Left lung (tissue), 10 donors: ENCODE results near the gene SELENOM. TPM values are rescaled to one million over a fixed set of nuclear protein-coding genes. Genes with fewer than 3 reads are reported as not detected.

Experiments
- ATAC-seq: fragments of 200-7000 bp; cut with Tn5 transposase; one replicate; pipeline ENCODE4 v1.9.1; 2020; ENCODE audit warnings: moderate library complexity
- DNase-seq, 4 donors: peaks; one replicate each; pipeline ENCODE4 v3.0.0-alpha.2; 2013 to 2020
- H3K27ac ChIP-seq, 2 donors: fragments of 200-600 bp; sonication (generic) in 1 of 2; one replicate each; pipeline versions ENCODE4 v1.5.0 to v1.8.0; 2020 to 2021
- H3K27me3 ChIP-seq, 2 donors: fragments of 200-600 bp; sonication (generic) in 1 of 2; one replicate each; pipeline versions ENCODE4 v1.5.0 to v1.8.0; 2020 to 2021
- H3K36me3 ChIP-seq, 2 donors: fragments of 200-600 bp; sonication (generic) in 1 of 2; one replicate each; pipeline versions ENCODE4 v1.5.0 to v1.8.0; 2020 to 2021
- H3K4me1 ChIP-seq, 2 donors: fragments of 200-600 bp; one replicate each; pipeline ENCODE4 v1.8.0; 2021
- H3K4me3 ChIP-seq, 2 donors: fragments of 200-600 bp; sonication (generic) in 1 of 2; one replicate each; pipeline versions ENCODE4 v1.5.0 to v1.8.0; 2020 to 2021; ENCODE audit warnings: mild to moderate bottlenecking in 1 of 2
- H3K9me3 ChIP-seq, 2 donors: fragments of 200-600 bp; sonication (generic) in 1 of 2; one replicate each; pipeline versions ENCODE4 v1.5.0 to v1.8.0; 2020 to 2021
- CTCF ChIP-seq, 2 donors: fragments of 200-600 bp; sonication (generic) in 1 of 2; IDR thresholded peaks; one replicate each; pipeline versions ENCODE4 v1.5.0 to v1.8.0; 2021; ENCODE audit warnings: antibody characterized with exemption in 2 of 2
- intact Hi-C, 2 donors: fragments of 100-400 bp; cut with DNase I; formaldehyde crosslinking; loops; one replicate each; pipeline versions ENCODE4 v1.11.2 to v1.14.2; 2022
- polyA plus RNA-seq, 6 donors: library from polyadenylated mRNA; unstranded; fragments of 120-200 nt; gene quantifications; one replicate each; pipeline ENCODE4 v1.2.1, GENCODE V29; 2013; ENCODE audit not compliant: insufficient read length in 6 of 6
- total RNA-seq, 2 donors: library from RNA; stranded (reverse); fragmentation: NEBNext Ultra II Directional; extraction: Animal tissue kit (Norgen Biotek cat#: 25700); gene quantifications; one replicate each; pipeline ENCODE4 v1.2.1, GENCODE V29; 2021
- donor health status: DM: no; HTN: yes; CAD: no.
- donor health status: DM: no; HTN: no; CAD: no.

Gene SELENOM
- total and polyA plus RNA-seq, 8 donors: 7.8 to 115 (median 13.7) TPM

- Histone ChIP-seq H3K27me3 (no peaks in the 10 kb centered on the region), H3K4me3 (peak overlapping the region; percentile 70 to 77), H3K36me3 (peaks cover 0 to 28% of the 10 kb centered on the region in 2 donors), H3K27ac (peak overlapping the region; percentile 90 to 95), H3K4me1 (peaks cover 18 to 56% of the 10 kb centered on the region in 2 donors), H3K9me3 (no peaks in the 10 kb centered on the region)
- DNase-seq (peak; percentile 73 to 97 (median 89)), ATAC-seq (peak; percentile 84)
- intact Hi-C loops: loop anchor here (5.0 to 10.0 kb wide), 3 partner anchors 138 to 320 kb away; no protein-coding TSS in a partner anchor
- peak; percentile 86 to 87 for TF ChIP-seq CTCF (IDR thresholded peaks at IDR 0.05)
Measured at GRCh38 chr22:31084811-31085492, 22.4 kb downstream of the SELENOM start.

GRCh38 chr22:31083923-31084810 is 23.2 kb downstream of the SELENOM start:
- Histone ChIP-seq H3K9me3 (no peaks in the 10 kb centered on the region), H3K27ac (peak overlapping the region; percentile 90 to 95), H3K4me3 (peak overlapping the region; percentile 70 to 77), H3K4me1 (peaks cover 18 to 57% of the 10 kb centered on the region in 2 donors), H3K36me3 (peaks cover 0 to 20% of the 10 kb centered on the region in 2 donors), H3K27me3 (no peaks in the 10 kb centered on the region)
- no peak for TF ChIP-seq CTCF (IDR thresholded peaks at IDR 0.05)
- peak; percentile 0 for ATAC-seq
- no peak for DNase-seq
- intact Hi-C loops: loop anchor here (10.0 kb wide), 2 partner anchors 139 to 319 kb away; no protein-coding TSS in a partner anchor

GRCh38 chr22:31083377-31083768 is 24.0 kb downstream of the SELENOM start:
- DNase-seq (peak in 1 of 4 donors; percentile 42), ATAC-seq (no peak)
- H3K9me3 ChIP-seq: no peaks in the 10 kb centered on the region
- peak overlapping the region; percentile 90 to 95 for H3K27ac ChIP-seq
- peak overlapping the region; percentile 66 to 77 for H3K4me3 ChIP-seq
- H3K4me1 ChIP-seq: peaks cover 18 to 62% of the 10 kb centered on the region in 2 donors
- peaks cover 0 to 12% of the 10 kb centered on the region in 2 donors for H3K36me3 ChIP-seq
- intact Hi-C loops: loop anchor here (10.0 kb wide), 2 partner anchors 139 to 319 kb away; no protein-coding TSS in a partner anchor
- no peaks in the 10 kb centered on the region for H3K27me3 ChIP-seq
- no peak for TF ChIP-seq CTCF (IDR thresholded peaks at IDR 0.05)

GRCh38 chr22:31082606-31083376 is 24.6 kb downstream of the SELENOM start:
- DNase-seq: peak in 2 of 4 donors; percentile 61 to 68
- ATAC-seq: no peak
- TF ChIP-seq CTCF (IDR thresholded peaks at IDR 0.05): peak; percentile 46 to 51
- H3K27ac ChIP-seq: peak overlapping the region; percentile 90 to 95
- peaks cover 0 to 7% of the 10 kb centered on the region in 2 donors for H3K36me3 ChIP-seq
- intact Hi-C loops: loop anchor here (10.0 kb wide), 2 partner anchors 138 to 318 kb away; no protein-coding TSS in a partner anchor
- no peaks in the 10 kb centered on the region for H3K9me3 ChIP-seq
- no peaks in the 10 kb centered on the region for H3K27me3 ChIP-seq
- H3K4me3 ChIP-seq: peak overlapping the region; percentile 66 to 77
- H3K4me1 ChIP-seq: peaks cover 18 to 62% of the 10 kb centered on the region in 2 donors
